GM10266 (cell line): ENCODE measurements around the gene ADGRG6.

Experiments
- DNase-seq: peaks from one replicate; pipeline ENCODE4 v3.0.0; 2012; ENCODE audit errors: extremely low spot score
- CTCF ChIP-seq: IDR thresholded peaks from 2 replicates; pipeline ENCODE4 v1.5.1; 2012; ENCODE audit warnings: mild to moderate bottlenecking, low read depth; ENCODE audit not compliant: control insufficient read depth, insufficient read depth; ENCODE audit errors: missing control alignments

ADGRG6 gene

DNA sequence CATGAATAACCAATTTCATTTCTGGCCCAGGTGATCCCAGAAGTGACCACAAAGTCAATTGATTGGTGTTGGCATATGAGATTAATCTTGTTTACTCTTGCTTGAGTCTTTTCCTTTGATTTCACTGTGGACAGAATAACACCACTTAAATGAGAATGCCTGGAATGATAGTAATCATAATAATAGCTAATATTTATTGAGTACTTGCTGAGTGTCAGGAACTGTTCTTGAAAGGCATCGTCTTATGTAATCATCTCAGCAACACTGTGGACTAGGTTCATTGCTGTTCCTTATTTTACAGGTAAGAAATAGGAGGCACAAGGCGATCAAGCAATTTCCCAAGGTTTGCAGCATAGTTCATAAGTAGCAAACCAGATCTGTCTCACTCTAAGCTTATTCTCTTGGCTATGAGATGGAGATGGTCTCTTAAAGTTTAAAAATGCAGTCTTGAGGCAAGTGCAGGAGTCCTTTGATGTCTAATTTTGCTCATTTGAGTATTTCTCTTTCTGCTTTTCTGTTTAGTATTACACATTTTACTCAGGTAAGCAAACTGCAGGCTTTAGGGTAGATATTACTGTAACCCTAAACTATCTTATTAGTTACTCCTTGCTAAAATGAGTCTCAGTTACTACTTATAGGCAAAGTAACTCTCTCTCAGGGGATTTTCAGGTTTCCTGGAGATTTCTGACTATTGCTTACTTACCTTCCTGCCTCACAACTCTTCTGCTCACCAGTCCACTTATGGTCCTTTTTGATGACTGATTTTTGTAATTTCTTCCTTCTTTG lies 6.3 kb downstream of the ADGRG6 start:
- DNase-seq: no peak
- no peak for TF ChIP-seq CTCF

GRCh38 chr6:142309426-142309825 lies 7.6 kb downstream of the ADGRG6 start:
- TF ChIP-seq CTCF: no peak
- no peak for DNase-seq

- DNase-seq: no peak
- no peak for TF ChIP-seq CTCF
Measured at GRCh38 chr6:142313284-142313683, 11.5 kb downstream of the ADGRG6 start.

GRCh38 chr6:142316791-142317368 lies 15.1 kb downstream of the ADGRG6 start:
- no peak for DNase-seq
- TF ChIP-seq CTCF: no peak

- no peak for DNase-seq
- TF ChIP-seq CTCF: no peak
Measured at GRCh38 chr6:142318714-142319113, 16.9 kb downstream of the ADGRG6 start.

DNA sequence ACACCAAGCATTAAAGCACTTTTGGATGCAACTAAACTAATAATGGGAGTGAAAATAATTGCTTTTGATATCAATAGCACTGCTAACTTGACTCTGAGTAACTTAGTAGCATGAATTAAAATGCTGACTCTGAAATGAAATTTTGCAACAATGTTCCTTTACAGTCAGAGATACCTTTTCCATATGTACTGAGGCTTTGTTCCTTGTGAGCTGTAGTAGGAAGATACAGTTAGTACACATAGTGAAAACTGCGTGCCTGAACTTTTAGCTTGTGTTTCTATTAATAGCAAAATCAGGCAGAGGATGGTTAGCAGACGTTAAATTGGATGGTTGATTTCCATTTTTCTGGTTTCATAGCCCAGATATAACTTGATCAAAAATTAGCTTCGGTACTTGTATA lies 18.6 kb downstream of the ADGRG6 start:
- DNase-seq: no peak
- TF ChIP-seq CTCF: no peak

DNA sequence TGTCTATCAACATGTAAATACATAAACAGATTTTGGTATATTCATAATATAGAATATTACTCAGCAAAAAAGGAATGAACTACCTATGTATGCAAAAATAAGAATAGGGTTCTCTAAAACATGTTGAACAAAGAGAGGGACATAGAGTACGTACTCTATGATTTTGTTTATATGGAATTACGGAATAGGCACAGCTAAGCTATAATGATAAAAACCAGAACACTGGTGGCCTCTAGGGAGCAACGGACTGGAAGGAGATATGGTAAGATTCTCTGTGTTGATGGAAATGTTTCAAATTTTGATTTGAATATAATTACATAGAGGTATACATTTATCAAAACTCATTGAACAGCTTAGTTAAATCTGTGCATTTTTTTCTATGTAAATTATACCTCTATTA lies 19.6 kb downstream of the ADGRG6 start:
- DNase-seq: no peak
- no peak for TF ChIP-seq CTCF
